Measurements from ENCODE around the gene CLEC10A.
"Not testable (repeated sequence)": the region's sequence is repeated elsewhere in the genome, so short reads cannot be mapped to it uniquely, and the experiment has no call there.

The CLEC10A gene

GRCh38 chr17:7079581-7080455 lies at the start of gene CLEC10A:
Gene CLEC10A (minus strand): TSS chr17:7080251. CDS start chr17:7078812, 1,439 bp downstream.
- DNase-seq: no peak

- no peak for DNase-seq
These were observed 49.3 kb upstream of the CLEC10A start for GRCh38 chr17:7129311-7129710.

GRCh38 chr17:7128160-7128559 lies 48.1 kb upstream of the CLEC10A start:
- DNase-seq: no peak

- DNase-seq: not testable (repeated sequence)
These were observed 47.5 kb upstream of the CLEC10A start for GRCh38 chr17:7127501-7127900.

- DNase-seq: not testable (repeated sequence)
These were observed 46.3 kb upstream of the CLEC10A start for GRCh38 chr17:7126386-7126785.

GRCh38 chr17:7124923-7125322 lies 44.9 kb upstream of the CLEC10A start:
- no peak for DNase-seq

- no peak for DNase-seq
These were observed 43.8 kb upstream of the CLEC10A start for GRCh38 chr17:7123844-7124243.

GRCh38 chr17:7122381-7122780 lies 42.3 kb upstream of the CLEC10A start:
- no peak for DNase-seq

GRCh38 chr17:7120635-7121034 lies 40.6 kb upstream of the CLEC10A start:
- DNase-seq: not testable (repeated sequence)

GRCh38 chr17:7120123-7120522 lies 40.1 kb upstream of the CLEC10A start:
- DNase-seq: no peak

- no peak for DNase-seq
These were observed 39.3 kb upstream of the CLEC10A start for GRCh38 chr17:7119314-7119713.

- DNase-seq: no peak
These were observed 35.0 kb upstream of the CLEC10A start for GRCh38 chr17:7114875-7115614.

GRCh38 chr17:7114241-7114874 lies 34.3 kb upstream of the CLEC10A start, which contains the start of gene ASGR2:
Gene ASGR2 (minus strand): TSS chr17:7114822. CDS start chr17:7114240, 582 bp downstream.
- DNase-seq: no peak

- no peak for DNase-seq
These were observed 33.4 kb upstream of the CLEC10A start for GRCh38 chr17:7113273-7114071.

- no peak for DNase-seq
These were observed 32.6 kb upstream of the CLEC10A start for GRCh38 chr17:7112510-7113108.

- DNase-seq: no peak
These were observed 31.9 kb upstream of the CLEC10A start for GRCh38 chr17:7111784-7112509.

GRCh38 chr17:7110617-7111306 lies 30.7 kb upstream of the CLEC10A start:
- no peak for DNase-seq

- no peak for DNase-seq
These were observed 29.6 kb upstream of the CLEC10A start for GRCh38 chr17:7109461-7110322.

GRCh38 chr17:7108981-7109380 lies 28.9 kb upstream of the CLEC10A start:
- no peak for DNase-seq

- no peak for DNase-seq
These were observed 28.5 kb upstream of the CLEC10A start for GRCh38 chr17:7108560-7108925.
